Nephron progenitor cell (in vitro differentiated cells): ENCODE results near the gene PPP6R1.

ENCODE experiments used
- DNase-seq: peaks from one replicate; pipeline ENCODE4 v3.0.0; 2021
- H3K27ac Mint-ChIP-seq: 2 replicates; pipeline ENCODE4 v1.8.0; 2021; ENCODE audit warnings: mild to moderate bottlenecking, moderate library complexity, mixed read lengths
- H3K27me3 Mint-ChIP-seq: 2 replicates; pipeline ENCODE4 v1.8.0; 2021; ENCODE audit warnings: mild to moderate bottlenecking, low read depth, mixed read lengths; ENCODE audit not compliant: poor library complexity
- H3K36me3 Mint-ChIP-seq: 2 replicates; pipeline ENCODE4 v1.8.0; 2021; ENCODE audit warnings: low read depth, mixed read lengths
- H3K4me1 Mint-ChIP-seq: 2 replicates; pipeline ENCODE4 v1.8.0; 2021; ENCODE audit warnings: mixed read lengths
- H3K4me3 Mint-ChIP-seq: 2 replicates; pipeline ENCODE4 v1.8.0; 2021; ENCODE audit warnings: mild to moderate bottlenecking, moderate library complexity, mixed read lengths
- H3K9me3 Mint-ChIP-seq: 2 replicates; pipeline ENCODE4 v1.8.0; 2021; ENCODE audit warnings: mild to moderate bottlenecking, moderate library complexity, mixed read lengths
- TF ChIP-seq, protein P1 (sequence below): fragments of 200-600 bp; sonication (generic); IDR thresholded peaks from 2 replicates; pipeline ENCODE4 v1.5.0; 2021; ENCODE audit warnings: antibody characterized with exemption

PPP6R1 gene

DNA sequence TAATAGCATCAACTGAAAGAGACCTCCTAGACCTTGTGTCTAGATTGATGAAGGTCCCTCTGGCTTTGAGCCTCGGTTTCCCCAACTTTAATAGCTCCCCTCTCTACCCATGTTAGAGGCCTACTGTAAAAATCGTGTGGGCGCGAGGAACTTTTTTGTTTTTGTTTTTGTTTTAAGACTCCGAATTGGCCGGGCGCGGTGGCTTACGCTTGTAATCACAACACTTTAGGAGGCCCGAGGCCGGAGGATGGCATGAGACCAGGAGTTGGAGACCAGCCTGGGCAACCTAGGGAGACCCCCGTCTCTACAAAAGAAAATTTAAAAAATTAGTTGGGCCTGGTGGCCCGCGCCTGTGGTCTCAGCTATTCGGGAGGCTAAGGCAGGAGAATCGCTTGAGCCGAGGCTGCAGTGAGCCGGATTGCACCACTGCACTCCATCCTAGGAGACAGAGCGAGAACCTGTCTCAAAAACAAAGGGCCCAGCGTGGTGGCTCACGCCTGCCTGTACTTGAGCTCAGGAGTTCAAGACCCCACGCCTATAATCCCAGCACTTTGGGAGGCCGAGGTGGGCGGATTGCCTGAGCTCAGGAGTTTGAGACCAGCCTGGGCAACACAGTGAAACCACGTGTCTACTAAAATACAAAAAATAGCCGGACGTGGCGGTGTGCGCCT, 858 bp upstream of the PPP6R1 start:
- Mint-ChIP-seq H3K27me3 (no peaks in the 10 kb centered on the region), H3K4me3 (peak overlapping the region; percentile 84), H3K9me3 (no peaks in the 10 kb centered on the region), H3K4me1 (peaks cover 42% of the 10 kb centered on the region), H3K36me3 (peaks cover 15% of the 10 kb centered on the region), H3K27ac (peak overlapping the region; percentile 99)
- TF ChIP-seq, protein P1, sequence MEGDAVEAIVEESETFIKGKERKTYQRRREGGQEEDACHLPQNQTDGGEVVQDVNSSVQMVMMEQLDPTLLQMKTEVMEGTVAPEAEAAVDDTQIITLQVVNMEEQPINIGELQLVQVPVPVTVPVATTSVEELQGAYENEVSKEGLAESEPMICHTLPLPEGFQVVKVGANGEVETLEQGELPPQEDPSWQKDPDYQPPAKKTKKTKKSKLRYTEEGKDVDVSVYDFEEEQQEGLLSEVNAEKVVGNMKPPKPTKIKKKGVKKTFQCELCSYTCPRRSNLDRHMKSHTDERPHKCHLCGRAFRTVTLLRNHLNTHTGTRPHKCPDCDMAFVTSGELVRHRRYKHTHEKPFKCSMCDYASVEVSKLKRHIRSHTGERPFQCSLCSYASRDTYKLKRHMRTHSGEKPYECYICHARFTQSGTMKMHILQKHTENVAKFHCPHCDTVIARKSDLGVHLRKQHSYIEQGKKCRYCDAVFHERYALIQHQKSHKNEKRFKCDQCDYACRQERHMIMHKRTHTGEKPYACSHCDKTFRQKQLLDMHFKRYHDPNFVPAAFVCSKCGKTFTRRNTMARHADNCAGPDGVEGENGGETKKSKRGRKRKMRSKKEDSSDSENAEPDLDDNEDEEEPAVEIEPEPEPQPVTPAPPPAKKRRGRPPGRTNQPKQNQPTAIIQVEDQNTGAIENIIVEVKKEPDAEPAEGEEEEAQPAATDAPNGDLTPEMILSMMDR = no peak
- peak; percentile 35 for DNase-seq

DNA sequence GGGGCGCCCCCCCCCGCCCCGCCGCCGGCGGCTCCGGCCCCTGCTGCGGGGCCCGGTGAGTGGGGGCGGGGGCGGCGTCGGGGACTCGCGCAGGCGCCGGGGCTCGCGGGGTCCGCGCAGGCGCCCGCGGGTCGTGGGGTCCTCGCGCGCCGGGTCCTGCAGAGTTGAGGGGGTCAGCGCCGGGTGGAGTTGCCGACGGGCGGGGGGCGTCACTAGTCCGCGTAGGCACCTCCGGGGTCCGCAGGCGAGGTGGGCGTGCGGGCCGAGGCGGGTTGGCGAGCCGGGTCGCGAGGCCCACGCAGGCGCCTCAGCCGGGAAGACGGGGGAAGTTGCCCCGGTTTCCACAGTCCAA, 365 bp downstream of the PPP6R1 start:
- TF ChIP-seq, protein P1 = no peak
- peak; percentile 50 for DNase-seq
- no peaks in the 10 kb centered on the region for H3K27me3 Mint-ChIP-seq

DNA sequence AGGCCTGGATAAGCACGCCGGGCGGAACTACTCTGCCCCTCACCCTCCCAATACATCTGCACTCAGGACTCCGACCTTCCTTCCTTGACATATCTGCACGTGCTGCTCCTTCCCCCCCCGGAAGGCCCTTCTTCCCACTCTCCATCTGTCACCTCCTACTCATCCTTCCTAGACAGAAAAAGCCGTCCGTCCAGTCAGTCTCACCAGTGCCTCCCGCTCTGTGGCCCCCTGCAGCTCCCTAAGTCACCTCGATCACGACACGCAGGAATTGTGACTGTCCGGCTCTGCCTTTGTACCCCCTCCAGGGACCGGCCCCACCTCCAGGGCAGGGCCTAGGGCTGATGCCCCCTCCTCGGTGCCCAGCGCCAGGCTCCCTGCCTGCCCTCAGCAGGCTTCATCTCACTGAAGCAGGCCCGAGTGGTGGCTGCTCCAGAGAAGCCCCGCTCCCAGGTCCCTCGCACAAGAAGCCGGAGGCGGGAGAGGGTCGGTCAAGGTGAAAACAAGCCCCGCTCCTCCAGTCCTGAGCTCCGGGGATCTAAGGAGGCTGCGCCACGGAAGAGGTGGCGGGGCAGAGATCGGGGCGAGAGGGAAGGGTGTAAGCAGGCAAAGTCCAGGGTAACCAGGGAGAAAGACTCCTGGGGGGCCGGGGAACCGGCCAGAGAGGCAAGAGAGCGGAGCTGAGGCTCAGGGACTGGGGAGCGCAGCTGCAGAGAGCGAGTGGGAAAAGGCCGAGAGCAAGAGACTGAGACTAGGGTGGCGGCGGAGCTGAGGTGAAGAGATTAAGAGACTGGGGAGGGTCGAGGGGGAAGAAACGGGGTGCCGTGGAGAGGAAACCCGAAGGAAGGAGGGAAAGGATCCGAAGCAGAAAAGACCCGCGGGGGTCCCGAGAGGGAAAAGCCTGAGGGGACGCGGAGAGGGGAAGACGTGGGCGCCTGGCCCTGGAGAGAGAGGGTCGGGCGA, 1.1 kb downstream of the PPP6R1 start:
- H3K27ac Mint-ChIP-seq = peak overlapping the region; percentile 62
- peak; percentile 40 for DNase-seq
- H3K36me3 Mint-ChIP-seq = peaks cover 8% of the 10 kb centered on the region

More for the DNA sequence above, 365 bp downstream of the PPP6R1 start:
- H3K9me3 Mint-ChIP-seq = no peaks in the 10 kb centered on the region
- peak overlapping the region; percentile 84 for H3K4me3 Mint-ChIP-seq
- peaks cover 55% of the 10 kb centered on the region for H3K4me1 Mint-ChIP-seq
- H3K36me3 Mint-ChIP-seq = peaks cover 14% of the 10 kb centered on the region
- no peak overlapping the region for H3K27ac Mint-ChIP-seq

DNA sequence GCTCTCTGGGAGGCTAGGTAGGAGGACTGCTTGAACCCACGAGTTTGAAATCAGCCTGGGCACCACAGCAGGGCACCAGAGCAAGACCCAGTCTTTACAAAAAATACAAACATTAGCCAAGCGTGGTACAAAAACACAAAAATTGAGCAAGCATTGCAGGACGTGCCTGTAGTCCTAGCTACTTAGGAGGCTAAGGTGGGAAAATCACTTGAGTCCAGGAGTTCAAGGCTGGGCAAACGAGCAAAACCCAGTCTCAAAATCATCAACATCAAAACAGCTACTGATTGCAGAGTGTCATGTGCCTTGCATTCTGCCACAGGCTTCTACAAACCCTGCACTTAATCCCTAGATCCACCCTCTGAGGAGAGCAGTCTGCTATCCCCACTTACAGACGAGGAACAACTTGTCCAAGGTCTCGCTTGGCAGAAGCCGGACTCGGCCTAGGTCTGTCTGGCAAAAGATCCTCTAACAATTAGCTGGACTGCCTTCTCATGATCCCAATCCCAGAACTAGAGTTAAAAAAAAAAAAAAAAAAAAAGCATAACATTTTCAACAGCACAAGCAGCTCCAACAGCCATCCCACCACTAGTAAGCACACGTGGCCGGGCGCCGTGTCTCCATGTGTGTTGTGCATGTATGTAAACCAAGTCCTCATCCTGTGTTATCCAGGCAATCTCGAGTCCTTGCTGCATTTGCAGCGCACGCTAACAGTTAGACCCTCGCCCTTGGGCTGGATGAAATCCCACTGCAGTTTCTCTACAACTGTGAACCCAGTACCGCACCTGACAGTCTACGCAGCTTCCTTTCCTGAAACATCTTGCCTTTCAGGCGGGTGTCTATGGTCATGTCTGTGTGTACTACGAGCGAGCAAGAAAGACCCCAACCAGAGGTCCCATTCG, 2.0 kb downstream of the PPP6R1 start:
- H3K4me1 Mint-ChIP-seq = peaks cover 61% of the 10 kb centered on the region
- peak overlapping the region; percentile 97 for H3K4me3 Mint-ChIP-seq
- TF ChIP-seq, protein P1 = no peak
- no peak for DNase-seq
- H3K27me3 Mint-ChIP-seq = no peaks in the 10 kb centered on the region
- H3K36me3 Mint-ChIP-seq = no peaks in the 10 kb centered on the region
- no peaks in the 10 kb centered on the region for H3K9me3 Mint-ChIP-seq
- H3K27ac Mint-ChIP-seq = no peak overlapping the region

More for the DNA sequence above, 1.1 kb downstream of the PPP6R1 start:
- Mint-ChIP-seq H3K4me3 (peak overlapping the region; percentile 97), H3K4me1 (peaks cover 58% of the 10 kb centered on the region), H3K27me3 (no peaks in the 10 kb centered on the region), H3K9me3 (no peaks in the 10 kb centered on the region)
- TF ChIP-seq, protein P1 = no peak

DNA sequence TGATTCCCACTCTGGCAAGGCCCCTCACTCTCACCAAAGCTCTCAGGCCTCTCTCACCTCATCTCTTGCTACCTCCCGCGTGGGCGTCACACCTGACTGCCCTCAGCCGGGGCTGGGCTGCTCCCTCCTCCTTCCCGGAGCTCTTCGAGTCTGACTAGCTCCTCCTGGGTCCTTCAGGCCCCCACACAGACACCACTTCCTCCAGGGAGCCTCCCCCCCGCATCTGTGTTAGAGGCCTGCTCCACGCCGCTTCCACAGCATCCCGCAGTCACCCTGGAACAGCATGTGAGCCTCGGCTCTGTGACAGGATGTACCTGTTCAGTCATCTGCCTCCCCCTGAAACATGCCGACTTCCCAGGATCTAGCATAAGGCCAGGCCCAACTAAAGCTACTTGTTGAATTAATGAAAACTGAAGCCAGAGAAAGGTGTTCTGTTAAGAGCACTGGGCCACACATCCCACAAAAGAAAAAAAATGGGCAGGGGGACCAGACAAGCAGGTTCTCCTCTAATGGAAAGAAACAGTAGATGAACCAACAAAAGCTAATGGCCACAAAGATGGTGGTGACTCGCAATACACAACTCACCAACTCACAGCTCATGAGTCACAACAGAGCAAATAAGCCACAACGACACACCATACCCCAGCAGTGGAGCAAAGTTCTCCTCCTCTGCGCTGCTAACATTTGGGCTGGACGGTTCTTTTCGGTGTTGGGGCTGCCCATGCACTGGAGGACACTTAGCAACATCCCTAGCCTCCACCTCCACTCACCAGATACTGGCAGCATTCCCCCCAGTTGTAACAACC, 3.0 kb downstream of the PPP6R1 start:
- Mint-ChIP-seq H3K36me3 (no peaks in the 10 kb centered on the region), H3K4me3 (peak overlapping the region; percentile 97), H3K4me1 (peaks cover 71% of the 10 kb centered on the region), H3K27ac (peak overlapping the region; percentile 22), H3K27me3 (no peaks in the 10 kb centered on the region), H3K9me3 (no peaks in the 10 kb centered on the region)
- TF ChIP-seq, protein P1 = no peak
- DNase-seq = peak; percentile 33
